Sigmoid colon (tissue), 3 donors: ENCODE data around the gene DCHS1.

Experiments used
- POLR2A ChIP-seq, 2 donors: fragments of 450-650 bp; IDR thresholded peaks; one replicate each; pipeline ENCODE4 v1.6.1; 2016; ENCODE audit warnings: antibody characterized with exemption in 2 of 2, mild to moderate bottlenecking in 2 of 2, moderate library complexity in 2 of 2
- TF ChIP-seq, protein P1 (sequence below), 4 experiments: fragments of 450-650 bp in 3 of 4; fragments of 200-600 bp in 1 of 4; IDR thresholded peaks; one replicate each; pipeline ENCODE4 v1.5.1; 2016 to 2019; ENCODE audit warnings: antibody characterized with exemption in 4 of 4, mild to moderate bottlenecking in 3 of 4, moderate library complexity in 2 of 4

GRCh38 chr11:6578134-6578533, 77.5 kb downstream of the DCHS1 start:
- TF ChIP-seq, protein P1, sequence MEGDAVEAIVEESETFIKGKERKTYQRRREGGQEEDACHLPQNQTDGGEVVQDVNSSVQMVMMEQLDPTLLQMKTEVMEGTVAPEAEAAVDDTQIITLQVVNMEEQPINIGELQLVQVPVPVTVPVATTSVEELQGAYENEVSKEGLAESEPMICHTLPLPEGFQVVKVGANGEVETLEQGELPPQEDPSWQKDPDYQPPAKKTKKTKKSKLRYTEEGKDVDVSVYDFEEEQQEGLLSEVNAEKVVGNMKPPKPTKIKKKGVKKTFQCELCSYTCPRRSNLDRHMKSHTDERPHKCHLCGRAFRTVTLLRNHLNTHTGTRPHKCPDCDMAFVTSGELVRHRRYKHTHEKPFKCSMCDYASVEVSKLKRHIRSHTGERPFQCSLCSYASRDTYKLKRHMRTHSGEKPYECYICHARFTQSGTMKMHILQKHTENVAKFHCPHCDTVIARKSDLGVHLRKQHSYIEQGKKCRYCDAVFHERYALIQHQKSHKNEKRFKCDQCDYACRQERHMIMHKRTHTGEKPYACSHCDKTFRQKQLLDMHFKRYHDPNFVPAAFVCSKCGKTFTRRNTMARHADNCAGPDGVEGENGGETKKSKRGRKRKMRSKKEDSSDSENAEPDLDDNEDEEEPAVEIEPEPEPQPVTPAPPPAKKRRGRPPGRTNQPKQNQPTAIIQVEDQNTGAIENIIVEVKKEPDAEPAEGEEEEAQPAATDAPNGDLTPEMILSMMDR (IDR thresholded peaks at IDR 0.05) = no peak
- no peak for TF ChIP-seq POLR2A (IDR thresholded peaks at IDR 0.05)
